OCI-LY3 (cell line): Measurements from ENCODE around the gene ROBO2.

ENCODE experiments used
- EZH2phosphoT487 ChIP-seq: fragments of 200-600 bp; shearing (Covaris generic); IDR thresholded peaks from 2 replicates; pipeline ENCODE4 v1.6.1; 2018; ENCODE audit warnings: antibody characterized with exemption, mixed run types, low read depth
- TF ChIP-seq, protein P1 (sequence below): fragments of 200-600, 300-600 bp; sonication (generic); IDR thresholded peaks from 2 replicates; pipeline ENCODE4 v1.5.1; 2014; ENCODE audit warnings: antibody characterized with exemption, low read length, low read depth

- TF ChIP-seq, protein P1, sequence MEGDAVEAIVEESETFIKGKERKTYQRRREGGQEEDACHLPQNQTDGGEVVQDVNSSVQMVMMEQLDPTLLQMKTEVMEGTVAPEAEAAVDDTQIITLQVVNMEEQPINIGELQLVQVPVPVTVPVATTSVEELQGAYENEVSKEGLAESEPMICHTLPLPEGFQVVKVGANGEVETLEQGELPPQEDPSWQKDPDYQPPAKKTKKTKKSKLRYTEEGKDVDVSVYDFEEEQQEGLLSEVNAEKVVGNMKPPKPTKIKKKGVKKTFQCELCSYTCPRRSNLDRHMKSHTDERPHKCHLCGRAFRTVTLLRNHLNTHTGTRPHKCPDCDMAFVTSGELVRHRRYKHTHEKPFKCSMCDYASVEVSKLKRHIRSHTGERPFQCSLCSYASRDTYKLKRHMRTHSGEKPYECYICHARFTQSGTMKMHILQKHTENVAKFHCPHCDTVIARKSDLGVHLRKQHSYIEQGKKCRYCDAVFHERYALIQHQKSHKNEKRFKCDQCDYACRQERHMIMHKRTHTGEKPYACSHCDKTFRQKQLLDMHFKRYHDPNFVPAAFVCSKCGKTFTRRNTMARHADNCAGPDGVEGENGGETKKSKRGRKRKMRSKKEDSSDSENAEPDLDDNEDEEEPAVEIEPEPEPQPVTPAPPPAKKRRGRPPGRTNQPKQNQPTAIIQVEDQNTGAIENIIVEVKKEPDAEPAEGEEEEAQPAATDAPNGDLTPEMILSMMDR = no peak
- no peak for TF ChIP-seq EZH2phosphoT487
Observed at GRCh38 chr3:77303955-77304699, 264.2 kb downstream of the ROBO2 start.
